ENCODE measurements around the gene PCBP4.

PCBP4 gene

DNA sequence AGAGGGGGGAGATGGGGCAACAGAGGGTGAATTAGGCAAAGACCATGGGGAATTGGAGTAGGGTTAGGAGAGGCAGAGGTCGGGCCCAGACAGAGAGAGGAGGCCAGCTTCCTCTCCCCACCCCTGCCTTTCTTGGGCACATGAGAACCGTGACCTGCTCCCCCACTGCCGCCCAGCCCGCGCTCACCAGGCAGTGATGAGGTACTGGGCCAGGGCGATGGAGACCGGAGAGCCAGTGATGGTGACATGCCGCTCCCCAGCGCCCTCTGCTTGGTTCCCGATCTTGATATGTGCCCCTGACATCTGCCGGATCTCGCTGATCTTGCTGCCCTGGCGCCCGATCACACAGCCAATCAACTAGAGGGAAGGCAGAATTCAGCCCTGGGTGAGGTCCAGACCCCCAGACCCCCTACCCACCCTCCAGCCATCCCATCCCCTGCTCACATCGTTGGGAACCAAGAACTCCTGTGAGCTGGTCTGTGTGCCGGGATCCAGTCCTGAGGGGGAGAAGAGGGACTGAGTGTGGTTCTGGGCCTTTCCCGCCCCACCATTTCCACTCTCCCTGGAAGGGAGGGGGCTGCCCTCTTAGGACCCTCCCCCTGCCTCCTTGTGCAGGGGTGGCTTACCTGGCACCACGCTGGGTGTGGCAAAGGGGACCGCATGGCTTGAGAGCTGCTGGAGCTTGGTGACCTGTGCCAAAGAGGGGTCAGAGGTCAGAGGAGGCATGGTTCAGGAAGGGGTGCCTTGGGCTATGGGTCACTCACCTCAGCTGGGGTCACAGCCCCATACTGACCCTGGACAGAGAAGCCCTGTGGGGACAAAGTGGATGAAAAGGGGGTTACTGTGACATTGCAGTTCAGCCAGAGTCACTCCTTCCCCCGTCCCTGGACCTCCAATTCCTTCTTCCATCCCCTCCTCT is 8.4 kb downstream of the PCBP4 start:
- H3K9ac ChIP-seq (ENCODE audit: low read length): no peak overlapping the region
- peaks cover 8% of the 10 kb centered on the region for H3K36me3 ChIP-seq (ENCODE audit: insufficient read depth, low read length)
- no peaks in the 10 kb centered on the region for H3K27me3 ChIP-seq (ENCODE audit: control insufficient read depth in 1 of 2, insufficient read depth in 2 of 2, low read length in 2 of 2)
- no peak overlapping the region for H3K4me3 ChIP-seq (ENCODE audit: low read depth in 1 of 2, low read length in 2 of 2)
- peaks cover 14% of the 10 kb centered on the region for H3K4me1 ChIP-seq (ENCODE audit: insufficient read depth, low read length)
- no peak overlapping the region for H3K27ac ChIP-seq (ENCODE audit: low read depth, low read length)
- no peaks in the 10 kb centered on the region for H3K9me3 ChIP-seq (ENCODE audit: low read length)

- Histone ChIP-seq H3K27ac (ENCODE audit: low read depth, low read length) (no peak overlapping the region), H3K4me1 (ENCODE audit: insufficient read depth, low read length) (peaks cover 14% of the 10 kb centered on the region), H3K9me3 (ENCODE audit: low read length) (no peaks in the 10 kb centered on the region), H3K27me3 (ENCODE audit: control insufficient read depth in 1 of 2, insufficient read depth in 2 of 2, low read length in 2 of 2) (no peaks in the 10 kb centered on the region), H3K9ac (ENCODE audit: low read length) (no peak overlapping the region), H3K36me3 (ENCODE audit: insufficient read depth, low read length) (peaks cover 8% of the 10 kb centered on the region), H3K4me3 (ENCODE audit: low read depth in 1 of 2, low read length in 2 of 2) (no peak overlapping the region)
These were observed 9.6 kb downstream of the PCBP4 start for GRCh38 chr3:51957520-51958205.

GRCh38 chr3:51955893-51956770 is 11.1 kb downstream of the PCBP4 start:
- H3K4me3 ChIP-seq (ENCODE audit: low read depth in 1 of 2, low read length in 2 of 2): peak overlapping the region; percentile 28 to 45
- H3K9ac ChIP-seq (ENCODE audit: low read length): no peak overlapping the region
- no peaks in the 10 kb centered on the region for H3K9me3 ChIP-seq (ENCODE audit: low read length)
- H3K27me3 ChIP-seq (ENCODE audit: control insufficient read depth in 1 of 2, insufficient read depth in 2 of 2, low read length in 2 of 2): no peaks in the 10 kb centered on the region
- peaks cover 14% of the 10 kb centered on the region for H3K4me1 ChIP-seq (ENCODE audit: insufficient read depth, low read length)
- peaks cover 8% of the 10 kb centered on the region for H3K36me3 ChIP-seq (ENCODE audit: insufficient read depth, low read length)
- H3K27ac ChIP-seq (ENCODE audit: low read depth, low read length): peak overlapping the region; percentile 63

GRCh38 chr3:51955175-51955892 is 11.9 kb downstream of the PCBP4 start, which contains the start of gene GPR62:
Gene GPR62, plus strand, starts transcription at chr3:51955381. Its CDS starts 272 bp downstream, at chr3:51955653.
- Histone ChIP-seq H3K4me1 (ENCODE audit: insufficient read depth, low read length) (peaks cover 14% of the 10 kb centered on the region), H3K9me3 (ENCODE audit: low read length) (no peaks in the 10 kb centered on the region), H3K4me3 (ENCODE audit: low read depth in 1 of 2, low read length in 2 of 2) (peak within 1 kb of the TSS; percentile 28 to 45), H3K27me3 (ENCODE audit: control insufficient read depth in 1 of 2, insufficient read depth in 2 of 2, low read length in 2 of 2) (no peaks in the 10 kb centered on the region), H3K27ac (ENCODE audit: low read depth, low read length) (peak within 1 kb of the TSS; percentile 63), H3K36me3 (ENCODE audit: insufficient read depth, low read length) (peaks cover 2% of the 10 kb centered on the region), H3K9ac (ENCODE audit: low read length) (no peak within 1 kb of the TSS)

- Histone ChIP-seq H3K4me3 (ENCODE audit: low read depth in 1 of 2, low read length in 2 of 2) (no peak overlapping the region), H3K9ac (ENCODE audit: low read length) (no peak overlapping the region)
These were observed 12.5 kb downstream of the PCBP4 start for GRCh38 chr3:51954713-51955112.

GRCh38 chr3:51954105-51954504 is 13.1 kb downstream of the PCBP4 start:
- Histone ChIP-seq H3K36me3 (ENCODE audit: insufficient read depth, low read length) (peaks cover 3% of the 10 kb centered on the region), H3K4me1 (ENCODE audit: insufficient read depth, low read length) (peaks cover 14% of the 10 kb centered on the region), H3K9ac (ENCODE audit: low read length) (no peak overlapping the region), H3K27ac (ENCODE audit: low read depth, low read length) (no peak overlapping the region), H3K9me3 (ENCODE audit: low read length) (no peaks in the 10 kb centered on the region), H3K4me3 (ENCODE audit: low read depth in 1 of 2, low read length in 2 of 2) (no peak overlapping the region), H3K27me3 (ENCODE audit: control insufficient read depth in 1 of 2, insufficient read depth in 2 of 2, low read length in 2 of 2) (no peaks in the 10 kb centered on the region)

More at GRCh38 chr3:51954713-51955112, 12.5 kb downstream of the PCBP4 start:
- Histone ChIP-seq H3K27me3 (ENCODE audit: control insufficient read depth in 1 of 2, insufficient read depth in 2 of 2, low read length in 2 of 2) (no peaks in the 10 kb centered on the region), H3K27ac (ENCODE audit: low read depth, low read length) (no peak overlapping the region), H3K9me3 (ENCODE audit: low read length) (no peaks in the 10 kb centered on the region), H3K4me1 (ENCODE audit: insufficient read depth, low read length) (peaks cover 14% of the 10 kb centered on the region), H3K36me3 (ENCODE audit: insufficient read depth, low read length) (no peaks in the 10 kb centered on the region)

DNA sequence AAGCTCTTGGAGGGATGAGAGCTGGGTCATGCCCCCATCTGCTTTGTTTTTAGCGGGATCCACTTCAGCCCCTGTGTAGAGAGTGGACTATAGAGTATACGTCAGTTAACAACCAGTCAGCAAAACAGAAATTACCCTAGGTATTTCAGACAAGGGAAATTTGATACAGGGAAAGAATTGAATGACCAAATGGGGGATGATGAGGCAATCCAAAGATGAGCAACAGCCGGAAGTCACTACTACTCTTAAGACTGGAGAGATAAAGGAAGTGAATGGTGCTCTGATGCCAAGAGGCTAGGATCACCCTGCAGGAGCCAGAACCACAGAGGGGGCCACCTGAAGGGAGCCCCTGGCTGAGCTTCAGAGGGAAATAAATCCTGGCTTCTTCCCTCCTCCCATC is 13.8 kb downstream of the PCBP4 start:
- no peak overlapping the region for H3K4me3 ChIP-seq (ENCODE audit: low read depth in 1 of 2, low read length in 2 of 2)
- H3K9ac ChIP-seq (ENCODE audit: low read length): no peak overlapping the region
- no peaks in the 10 kb centered on the region for H3K9me3 ChIP-seq (ENCODE audit: low read length)
- peaks cover 10% of the 10 kb centered on the region for H3K36me3 ChIP-seq (ENCODE audit: insufficient read depth, low read length)
- no peak overlapping the region for H3K27ac ChIP-seq (ENCODE audit: low read depth, low read length)
- H3K4me1 ChIP-seq (ENCODE audit: insufficient read depth, low read length): peaks cover 14% of the 10 kb centered on the region
- H3K27me3 ChIP-seq (ENCODE audit: control insufficient read depth in 1 of 2, insufficient read depth in 2 of 2, low read length in 2 of 2): no peaks in the 10 kb centered on the region

GRCh38 chr3:51950899-51951298 is 16.4 kb downstream of the PCBP4 start:
- H3K27ac ChIP-seq (ENCODE audit: low read depth, low read length): no peak overlapping the region
- H3K9ac ChIP-seq (ENCODE audit: low read length): no peak overlapping the region
- H3K9me3 ChIP-seq (ENCODE audit: low read length): no peaks in the 10 kb centered on the region
- peaks cover 6% of the 10 kb centered on the region for H3K4me1 ChIP-seq (ENCODE audit: insufficient read depth, low read length)
- no peak overlapping the region for H3K4me3 ChIP-seq (ENCODE audit: low read depth in 1 of 2, low read length in 2 of 2)
- H3K27me3 ChIP-seq (ENCODE audit: control insufficient read depth in 1 of 2, insufficient read depth in 2 of 2, low read length in 2 of 2): no peaks in the 10 kb centered on the region
- peaks cover 17% of the 10 kb centered on the region for H3K36me3 ChIP-seq (ENCODE audit: insufficient read depth, low read length)

- H3K27me3 ChIP-seq (ENCODE audit: control insufficient read depth in 1 of 2, insufficient read depth in 2 of 2, low read length in 2 of 2): no peaks in the 10 kb centered on the region
- no peaks in the 10 kb centered on the region for H3K9me3 ChIP-seq (ENCODE audit: low read length)
- H3K27ac ChIP-seq (ENCODE audit: low read depth, low read length): no peak overlapping the region
- H3K9ac ChIP-seq (ENCODE audit: low read length): no peak overlapping the region
- no peaks in the 10 kb centered on the region for H3K4me1 ChIP-seq (ENCODE audit: insufficient read depth, low read length)
- H3K36me3 ChIP-seq (ENCODE audit: insufficient read depth, low read length): peaks cover 25% of the 10 kb centered on the region
- no peak overlapping the region for H3K4me3 ChIP-seq (ENCODE audit: low read depth in 1 of 2, low read length in 2 of 2)
These were observed 18.1 kb downstream of the PCBP4 start for GRCh38 chr3:51949121-51949520.

GRCh38 chr3:51948016-51948580 is 19.2 kb downstream of the PCBP4 start:
- Histone ChIP-seq H3K9me3 (ENCODE audit: low read length) (no peaks in the 10 kb centered on the region), H3K36me3 (ENCODE audit: insufficient read depth, low read length) (peaks cover 25% of the 10 kb centered on the region), H3K27ac (ENCODE audit: low read depth, low read length) (no peak overlapping the region), H3K27me3 (ENCODE audit: control insufficient read depth in 1 of 2, insufficient read depth in 2 of 2, low read length in 2 of 2) (no peaks in the 10 kb centered on the region), H3K4me1 (ENCODE audit: insufficient read depth, low read length) (peaks cover 5% of the 10 kb centered on the region), H3K9ac (ENCODE audit: low read length) (no peak overlapping the region), H3K4me3 (ENCODE audit: low read depth in 1 of 2, low read length in 2 of 2) (no peak overlapping the region)
